Renal cortex interstitium (tissue), 11 donors: ENCODE results near the gene RING1. TPM values are rescaled to one million over a fixed set of nuclear protein-coding genes. Genes with fewer than 3 reads are reported as not detected.

Experiments
- DNase-seq, 11 donors: peaks; one replicate each; pipeline ENCODE4 v3.0.0-alpha.2; 2013; ENCODE audit warnings: low read depth in 9 of 11, low spot score in 4 of 11; ENCODE audit errors: extremely low read depth in 1 of 11
- polyA plus RNA-seq, 3 donors: library from polyadenylated mRNA; unstranded; fragments of 120-200 nt; gene quantifications; one replicate each; pipeline ENCODE4 v1.2.1, GENCODE V29; 2013; ENCODE audit not compliant: insufficient read length in 3 of 3

RING1 gene
- polyA plus RNA-seq, 3 donors = 49.2 to 68.5 (median 62.5) TPM

DNA sequence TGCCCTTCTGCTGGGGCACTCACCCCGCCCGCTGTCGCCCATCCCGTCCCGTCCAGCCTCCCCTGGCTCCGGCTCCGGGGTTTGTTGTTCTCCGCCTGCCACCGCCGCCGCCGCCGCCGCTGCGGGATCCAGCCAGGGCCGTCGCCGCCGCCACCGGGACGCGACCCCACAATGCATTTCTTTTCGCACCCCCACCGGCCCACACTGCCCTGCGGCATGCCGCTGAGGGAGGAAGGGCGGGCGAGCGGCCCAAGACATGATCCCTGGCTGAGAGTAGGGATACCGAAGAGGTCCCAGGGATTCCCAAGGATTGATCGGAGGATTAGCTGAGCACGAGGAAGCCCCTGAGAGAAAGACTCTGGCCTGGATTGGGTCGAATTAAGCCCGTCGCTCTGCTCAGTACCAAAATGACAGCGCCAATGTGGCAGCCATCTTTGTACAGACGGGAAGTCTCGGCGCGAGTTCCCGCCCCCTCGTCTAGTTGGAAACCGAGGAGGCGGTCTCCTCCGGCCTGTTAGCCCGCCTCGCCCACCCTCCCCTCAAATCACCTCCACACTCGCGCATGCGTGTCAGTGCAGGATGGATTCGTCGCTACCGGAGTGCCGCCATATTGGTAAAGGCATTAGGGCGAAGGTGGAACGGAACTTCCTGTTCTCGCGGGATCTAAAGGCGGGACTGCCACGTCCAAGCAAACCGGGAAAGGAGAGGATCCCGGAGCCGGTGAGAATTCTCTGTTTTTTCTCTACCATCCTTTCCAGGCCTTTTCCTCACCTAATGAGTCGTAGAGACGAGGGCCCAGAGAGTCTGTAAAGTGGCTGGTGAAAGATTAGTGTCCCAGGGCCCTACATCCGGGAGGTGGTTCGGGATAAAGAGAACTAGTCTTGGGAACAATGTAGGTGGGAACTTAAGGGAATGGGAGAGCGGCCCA is 7.8 kb upstream of the RING1 start, which contains the start of the genes RXRB and SLC39A7:
TSS of gene RXRB (minus strand) at position 447 of the 928 bp plus-strand sequence. CDS start at position 258, 189 bp downstream.
TSS of gene SLC39A7 (plus strand) at position 649 of the 928 bp plus-strand sequence. CDS start 379 bp downstream, outside the sequence.
- DNase-seq = peak; percentile 99 to 100 (median 100)

- DNase-seq = no peak
Observed at GRCh38 chr6:33201147-33201545, 7.2 kb upstream of the RING1 start.

- DNase-seq = no peak
Observed at GRCh38 chr6:33201935-33202334, 6.4 kb upstream of the RING1 start.

DNA sequence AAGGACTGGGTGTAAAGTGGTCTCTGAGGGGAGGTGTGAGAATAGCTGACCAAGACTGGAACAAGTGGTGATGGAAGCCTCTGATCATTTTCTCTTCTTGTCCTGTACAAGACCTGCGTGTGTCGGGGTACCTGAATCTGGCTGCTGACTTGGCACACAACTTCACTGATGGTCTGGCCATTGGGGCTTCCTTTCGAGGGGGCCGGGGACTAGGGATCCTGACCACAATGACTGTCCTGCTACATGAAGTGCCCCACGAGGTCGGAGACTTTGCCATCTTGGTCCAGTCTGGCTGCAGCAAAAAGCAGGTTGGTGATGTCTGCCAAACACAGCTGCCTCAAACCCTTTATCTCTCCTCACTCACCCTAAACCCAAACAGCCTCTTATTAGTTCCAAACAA is 5.5 kb upstream of the RING1 start:
- no peak for DNase-seq

DNA sequence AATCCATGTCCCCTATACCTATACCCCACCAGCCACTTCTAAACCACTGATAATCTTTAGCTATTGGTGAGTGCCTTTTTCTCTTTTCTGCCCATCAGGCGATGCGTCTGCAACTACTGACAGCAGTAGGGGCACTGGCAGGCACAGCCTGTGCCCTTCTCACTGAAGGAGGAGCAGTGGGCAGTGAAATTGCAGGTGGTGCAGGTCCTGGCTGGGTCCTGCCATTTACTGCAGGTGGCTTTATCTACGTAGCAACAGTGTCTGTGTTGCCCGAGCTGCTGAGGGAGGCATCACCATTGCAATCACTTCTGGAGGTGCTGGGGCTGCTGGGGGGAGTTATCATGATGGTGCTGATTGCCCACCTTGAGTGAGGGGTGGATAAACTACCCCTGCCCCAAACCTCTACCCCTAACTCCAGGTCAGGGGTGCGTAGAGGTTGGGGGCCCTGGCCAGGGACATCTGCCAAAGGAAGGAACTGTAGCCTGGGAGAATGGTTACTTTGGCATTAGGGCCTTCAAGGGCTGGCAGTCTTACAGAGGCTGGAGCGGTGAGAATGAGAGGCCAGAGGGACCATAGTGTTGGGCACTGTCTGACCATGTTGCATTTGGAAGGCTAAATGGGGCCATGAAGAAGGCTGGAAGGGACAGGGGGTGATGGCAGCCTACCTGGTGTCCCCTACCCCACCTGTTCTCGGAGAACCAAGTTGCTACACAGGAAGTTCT is 4.7 kb upstream of the RING1 start:
- DNase-seq = no peak

GRCh38 chr6:33204165-33204414 is 4.2 kb upstream of the RING1 start:
- no peak for DNase-seq

GRCh38 chr6:33204415-33205190 is 3.7 kb upstream of the RING1 start, which contains the start of gene HSD17B8:
Gene HSD17B8, plus strand, starts transcription at chr6:33204655. Its CDS starts 14 bp downstream, at chr6:33204669.
- DNase-seq = peak; percentile 74 to 94 (median 89)

DNA sequence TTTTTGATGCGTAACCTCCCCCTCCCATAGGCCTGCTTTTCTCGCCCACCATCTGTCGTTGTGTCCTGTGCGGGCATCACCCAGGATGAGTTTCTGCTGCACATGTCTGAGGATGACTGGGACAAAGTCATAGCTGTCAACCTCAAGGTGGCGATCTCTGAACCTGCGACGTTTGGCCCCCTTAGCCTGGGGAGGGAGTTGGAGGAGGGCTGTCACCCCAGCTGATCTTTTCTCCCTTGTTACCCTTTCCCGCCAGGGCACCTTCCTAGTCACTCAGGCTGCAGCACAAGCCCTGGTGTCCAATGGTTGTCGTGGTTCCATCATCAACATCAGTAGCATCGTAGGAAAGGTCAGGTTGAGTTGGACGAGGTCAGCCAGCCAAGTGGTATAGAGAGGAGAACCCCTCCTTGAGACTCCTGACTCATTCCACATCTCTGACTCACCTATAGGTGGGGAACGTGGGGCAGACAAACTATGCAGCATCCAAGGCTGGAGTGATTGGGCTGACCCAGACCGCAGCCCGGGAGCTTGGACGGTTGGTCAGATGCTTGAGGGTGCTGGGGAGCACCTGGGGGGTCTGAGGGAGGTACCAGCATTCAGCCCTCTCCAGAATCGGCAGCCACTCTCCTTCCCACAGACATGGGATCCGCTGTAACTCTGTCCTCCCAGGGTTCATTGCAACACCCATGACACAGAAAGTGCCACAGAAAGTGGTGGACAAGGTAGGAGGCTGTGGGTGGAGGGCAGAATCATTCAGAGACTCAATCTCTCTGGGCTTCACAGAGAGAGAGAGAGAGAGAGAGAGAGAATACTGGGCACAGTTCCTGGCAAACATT is 2.9 kb upstream of the RING1 start:
- no peak for DNase-seq

GRCh38 chr6:33206027-33206863 is 2.1 kb upstream of the RING1 start:
- DNase-seq = no peak

- no peak for DNase-seq
Observed at GRCh38 chr6:33206864-33207551, 1.3 kb upstream of the RING1 start.

DNA sequence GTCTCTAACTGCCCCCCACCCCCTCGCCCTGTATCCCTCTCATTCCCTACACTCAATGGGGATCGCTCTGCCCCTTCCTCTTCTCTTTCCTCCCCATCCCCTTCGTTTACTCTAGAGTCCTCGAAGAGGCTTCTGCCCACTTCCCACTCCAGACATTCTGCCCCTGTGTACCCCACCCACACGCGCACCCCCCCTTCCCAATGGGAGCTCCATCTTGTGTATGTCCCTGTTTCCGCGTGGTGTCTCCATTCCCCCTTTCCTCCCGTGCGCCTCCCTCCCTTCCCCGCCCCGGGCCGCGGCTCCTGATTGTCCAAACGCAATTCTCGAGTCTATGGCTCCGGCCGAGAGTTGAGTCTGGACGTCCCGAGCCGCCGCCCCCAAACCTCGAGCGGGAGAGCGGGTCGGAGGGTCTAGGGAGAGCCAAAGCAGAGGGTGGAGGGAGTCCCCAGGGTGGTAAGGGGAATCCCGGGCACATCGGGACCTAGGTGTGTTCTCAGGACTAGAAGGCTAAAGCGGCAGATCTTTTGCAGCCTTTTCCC is 679 bp upstream of the RING1 start:
- DNase-seq = no peak

DNA sequence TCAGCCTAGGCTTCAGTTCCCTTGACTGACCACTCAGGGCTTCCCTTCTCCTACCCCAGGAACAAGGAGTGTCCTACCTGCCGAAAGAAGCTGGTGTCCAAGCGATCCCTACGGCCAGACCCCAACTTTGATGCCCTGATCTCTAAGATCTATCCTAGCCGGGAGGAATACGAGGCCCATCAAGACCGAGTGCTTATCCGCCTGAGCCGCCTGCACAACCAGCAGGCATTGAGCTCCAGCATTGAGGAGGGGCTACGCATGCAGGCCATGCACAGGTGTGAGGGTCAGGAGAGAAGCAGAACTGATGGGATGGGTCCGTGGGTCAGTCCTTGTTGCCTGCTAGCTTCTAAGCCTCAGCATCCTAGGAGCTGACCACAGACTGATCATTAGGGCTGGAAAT is 1.6 kb downstream of the RING1 start:
- no peak for DNase-seq

- no peak for DNase-seq
Observed at GRCh38 chr6:33211136-33211535, 2.8 kb downstream of the RING1 start.

GRCh38 chr6:33211666-33212422 is 3.5 kb downstream of the RING1 start:
- no peak for DNase-seq

- DNase-seq = no peak
Observed at GRCh38 chr6:33212857-33213165, 4.5 kb downstream of the RING1 start.

GRCh38 chr6:33213166-33213988 is 5.1 kb downstream of the RING1 start:
- no peak for DNase-seq
